OCI-LY1 (cell line): Measurements from ENCODE around the gene SPTLC2.

ENCODE experiments used
- H2AFZ ChIP-seq: fragments of 200-600 bp; sonication (generic), shearing (Covaris generic); 2 replicates; pipeline ENCODE4 v1.6.0; 2014; ENCODE audit warnings: antibody characterized with exemption, mild to moderate bottlenecking, low read length
- H3F3A ChIP-seq: fragments of 200-600 bp; sonication (generic), shearing (Covaris generic); 2 replicates; pipeline ENCODE4 v1.6.0; 2014; ENCODE audit warnings: mild to moderate bottlenecking, antibody characterized with exemption, low read length, moderate library complexity; ENCODE audit not compliant: insufficient read depth
- H3K27ac ChIP-seq: fragments of 200-600 bp; sonication (generic); 2 replicates; pipeline ENCODE4 v1.5.1; 2014; ENCODE audit warnings: low read length, mixed run types, mild to moderate bottlenecking, low read depth; ENCODE audit not compliant: poor library complexity, severe bottlenecking
- H3K27me3 ChIP-seq: fragments of 200-600 bp; sonication (generic); 2 replicates; pipeline ENCODE4 v1.6.0; 2014; ENCODE audit warnings: antibody characterized with exemption, mild to moderate bottlenecking, low read length, moderate library complexity; ENCODE audit not compliant: insufficient read depth
- H3K36me3 ChIP-seq: fragments of 200-600 bp; sonication (generic); 2 replicates; pipeline ENCODE4 v1.6.1; 2014; ENCODE audit warnings: mild to moderate bottlenecking, antibody characterized with exemption, low read length, moderate library complexity, mixed read lengths; ENCODE audit not compliant: insufficient read depth
- H3K4me1 ChIP-seq: fragments of 200-600 bp; sonication (generic); 2 replicates; pipeline ENCODE4 v1.5.1; 2014; ENCODE audit warnings: mild to moderate bottlenecking, low read length, moderate library complexity; ENCODE audit not compliant: insufficient read depth, severe bottlenecking
- H3K4me2 ChIP-seq: fragments of 200-600 bp; sonication (generic), shearing (Covaris generic); 2 replicates; pipeline ENCODE4 v1.6.1; 2014; ENCODE audit warnings: low read length
- H3K4me3 ChIP-seq: fragments of 200-600 bp; sonication (generic); 2 replicates; pipeline ENCODE4 v1.5.1; 2014; ENCODE audit warnings: low read length, low read depth, mild to moderate bottlenecking, mixed read lengths; ENCODE audit not compliant: poor library complexity, severe bottlenecking
- H3K79me2 ChIP-seq: fragments of 200-600 bp; shearing (Covaris generic); 2 replicates; pipeline ENCODE4 v1.6.1; 2016; ENCODE audit warnings: mixed run types, low read length, mixed read lengths; ENCODE audit not compliant: insufficient read depth
- H3K9ac ChIP-seq: fragments of 200-600 bp; sonication (generic), shearing (Covaris generic); 2 replicates; pipeline ENCODE4 v1.6.1; 2014; ENCODE audit warnings: mild to moderate bottlenecking, low read length, mixed read lengths
- H3K9me2 ChIP-seq: fragments of 200-600 bp; sonication (generic), shearing (Covaris generic); 2 replicates; pipeline ENCODE4 v1.6.1; 2014; ENCODE audit warnings: low read depth, mild to moderate bottlenecking, low read length, mixed read lengths
- H3K9me3 ChIP-seq: fragments of 200-600 bp; shearing (Covaris generic); 2 replicates; pipeline ENCODE4 v1.6.1; 2014; ENCODE audit warnings: low read length, mixed read lengths
- H4K20me1 ChIP-seq: fragments of 200-600 bp; sonication (generic), shearing (Covaris generic); 2 replicates; pipeline ENCODE4 v1.6.0; 2016; ENCODE audit warnings: mild to moderate bottlenecking, low read length; ENCODE audit not compliant: insufficient read depth
- EZH2 ChIP-seq: fragments of 200-600 bp; sonication (generic), shearing (Covaris generic); IDR thresholded peaks from 2 replicates; pipeline ENCODE4 v1.8.0; 2017; ENCODE audit warnings: borderline replicate concordance, mixed run types, mild to moderate bottlenecking, antibody characterized with exemption, low read length, moderate library complexity, mixed read lengths
- TF ChIP-seq, protein P1 (sequence below): fragments of 200-600 bp; sonication (generic), shearing (Covaris generic); IDR thresholded peaks from 2 replicates; pipeline ENCODE4 v1.5.1; 2017; ENCODE audit warnings: mild to moderate bottlenecking, antibody characterized with exemption, low read length, moderate library complexity, mixed read lengths

SPTLC2 gene

DNA sequence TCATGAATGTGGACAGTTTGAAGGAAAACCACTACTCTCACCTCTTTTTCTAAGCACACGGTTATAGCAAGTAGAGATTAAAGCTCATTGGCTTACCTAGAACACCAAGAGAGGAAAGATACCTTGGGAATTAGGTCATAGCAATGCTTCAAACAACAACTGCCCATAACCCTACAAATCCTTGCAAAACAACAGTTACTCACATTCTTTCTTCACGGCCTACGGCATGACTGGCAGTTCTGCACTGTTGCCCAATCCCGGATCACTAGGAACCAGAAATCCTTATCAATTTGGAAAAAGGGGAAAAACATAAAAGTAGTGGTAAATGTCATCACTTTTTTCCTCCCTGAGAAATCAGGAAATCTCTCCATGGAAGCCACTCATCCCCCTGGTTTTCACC is 108.2 kb downstream of the SPTLC2 start:
- TF ChIP-seq, protein P1, sequence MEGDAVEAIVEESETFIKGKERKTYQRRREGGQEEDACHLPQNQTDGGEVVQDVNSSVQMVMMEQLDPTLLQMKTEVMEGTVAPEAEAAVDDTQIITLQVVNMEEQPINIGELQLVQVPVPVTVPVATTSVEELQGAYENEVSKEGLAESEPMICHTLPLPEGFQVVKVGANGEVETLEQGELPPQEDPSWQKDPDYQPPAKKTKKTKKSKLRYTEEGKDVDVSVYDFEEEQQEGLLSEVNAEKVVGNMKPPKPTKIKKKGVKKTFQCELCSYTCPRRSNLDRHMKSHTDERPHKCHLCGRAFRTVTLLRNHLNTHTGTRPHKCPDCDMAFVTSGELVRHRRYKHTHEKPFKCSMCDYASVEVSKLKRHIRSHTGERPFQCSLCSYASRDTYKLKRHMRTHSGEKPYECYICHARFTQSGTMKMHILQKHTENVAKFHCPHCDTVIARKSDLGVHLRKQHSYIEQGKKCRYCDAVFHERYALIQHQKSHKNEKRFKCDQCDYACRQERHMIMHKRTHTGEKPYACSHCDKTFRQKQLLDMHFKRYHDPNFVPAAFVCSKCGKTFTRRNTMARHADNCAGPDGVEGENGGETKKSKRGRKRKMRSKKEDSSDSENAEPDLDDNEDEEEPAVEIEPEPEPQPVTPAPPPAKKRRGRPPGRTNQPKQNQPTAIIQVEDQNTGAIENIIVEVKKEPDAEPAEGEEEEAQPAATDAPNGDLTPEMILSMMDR, result no peak
- TF ChIP-seq EZH2, result no peak
- Histone ChIP-seq H3K27ac (no peak overlapping the region), H3K36me3 (peaks cover 51% of the 10 kb centered on the region), H3F3A (no peaks in the 10 kb centered on the region), H3K27me3 (no peaks in the 10 kb centered on the region), H3K79me2 (no peaks in the 10 kb centered on the region), H3K4me3 (no peak overlapping the region), H2AFZ (no peak overlapping the region), H3K4me2 (no peak overlapping the region), H4K20me1 (no peaks in the 10 kb centered on the region), H3K4me1 (no peaks in the 10 kb centered on the region), H3K9ac (no peak overlapping the region), H3K9me2 (no peaks in the 10 kb centered on the region), H3K9me3 (no peaks in the 10 kb centered on the region)

DNA sequence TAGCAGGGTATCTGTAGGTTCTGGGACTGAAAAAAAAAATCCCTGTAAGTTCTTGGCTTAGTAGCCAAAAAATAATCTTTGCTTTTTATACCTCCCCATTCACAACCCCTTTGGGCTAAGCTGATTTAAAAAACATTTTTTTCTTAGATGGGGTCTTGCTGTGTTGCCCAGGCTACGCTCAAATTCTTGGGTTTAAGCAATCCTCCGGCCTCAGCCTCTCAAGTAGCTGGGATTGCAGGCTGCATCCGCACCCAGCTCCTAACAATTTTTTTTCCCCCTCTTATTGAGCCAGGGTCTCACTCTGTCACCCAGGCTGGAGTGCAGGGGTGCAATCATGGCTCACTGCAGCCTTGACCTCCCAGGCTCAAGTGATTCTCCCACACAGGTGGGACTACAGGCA is 108.7 kb downstream of the SPTLC2 start:
- Histone ChIP-seq H3K9ac (no peak overlapping the region), H3K4me3 (no peak overlapping the region)

DNA sequence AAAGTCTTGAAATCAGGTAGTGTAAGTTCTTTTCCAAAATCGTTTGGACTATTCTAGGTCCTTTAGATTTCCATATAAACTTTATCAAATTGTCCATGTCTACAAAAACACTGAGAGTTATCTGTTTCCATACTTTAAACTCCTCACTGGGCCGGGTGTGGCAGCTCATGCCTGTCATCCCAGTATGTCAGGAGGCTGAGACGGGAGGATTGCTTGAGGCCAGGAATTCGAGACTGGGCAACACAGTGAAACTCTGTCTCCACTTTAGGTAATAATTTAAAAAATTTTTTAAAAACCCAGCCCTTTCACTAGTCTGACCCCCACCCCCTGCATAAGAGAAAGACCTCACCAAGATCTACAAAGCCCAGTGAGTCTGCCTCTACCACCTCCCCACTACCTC is 111.4 kb downstream of the SPTLC2 start:
- Histone ChIP-seq H3K4me1 (no peaks in the 10 kb centered on the region), H3K79me2 (no peaks in the 10 kb centered on the region), H3K9me3 (no peaks in the 10 kb centered on the region), H3K9me2 (no peaks in the 10 kb centered on the region), H3K27ac (no peak overlapping the region), H3K36me3 (peaks cover 29% of the 10 kb centered on the region; the same call in 1 of the 2 replicates), H2AFZ (no peak overlapping the region), H3K4me3 (no peak overlapping the region), H3K9ac (no peak overlapping the region), H3F3A (no peaks in the 10 kb centered on the region), H3K4me2 (no peak overlapping the region), H3K27me3 (no peaks in the 10 kb centered on the region), H4K20me1 (no peaks in the 10 kb centered on the region)
- no peak for TF ChIP-seq EZH2
- TF ChIP-seq, protein P1, result no peak

More for the DNA sequence above, 108.7 kb downstream of the SPTLC2 start:
- H2AFZ ChIP-seq, result no peak overlapping the region
- H3K9me2 ChIP-seq, result no peaks in the 10 kb centered on the region
- H3K36me3 ChIP-seq, result peaks cover 51% of the 10 kb centered on the region
- no peaks in the 10 kb centered on the region for H3K27me3 ChIP-seq
- no peaks in the 10 kb centered on the region for H3F3A ChIP-seq
- TF ChIP-seq, protein P1, result no peak
- TF ChIP-seq EZH2, result no peak
- no peaks in the 10 kb centered on the region for H4K20me1 ChIP-seq
- no peak overlapping the region for H3K4me2 ChIP-seq
- H3K79me2 ChIP-seq, result no peaks in the 10 kb centered on the region
- no peak overlapping the region for H3K27ac ChIP-seq
- no peaks in the 10 kb centered on the region for H3K4me1 ChIP-seq
- no peaks in the 10 kb centered on the region for H3K9me3 ChIP-seq
